Mucosa of descending colon (tissue), 3 donors: ENCODE measurements around the gene ERH. TPM values are rescaled to one million over a fixed set of nuclear protein-coding genes. Genes with fewer than 3 reads are reported as not detected.
A peak's percentile ranks its signal among the peaks of the same experiment; 100 is the strongest.

Source experiments
- ATAC-seq: fragments of 200-7000 bp; cut with Tn5 transposase; one replicate; pipeline ENCODE4 v1.9.1; 2020; ENCODE audit warnings: mild to moderate bottlenecking, moderate library complexity
- DNase-seq, 3 donors: peaks; one replicate each; pipeline ENCODE4 v3.0.0-alpha.2; 2020
- H3K36me3 ChIP-seq: fragments of 200-600 bp; one replicate; pipeline ENCODE4 v1.8.0; 2021; ENCODE audit warnings: low read depth, mild to moderate bottlenecking
- H3K4me1 ChIP-seq: fragments of 200-600 bp; one replicate; pipeline ENCODE4 v1.8.0; 2021; ENCODE audit warnings: low read depth, mild to moderate bottlenecking
- H3K4me3 ChIP-seq: fragments of 200-600 bp; one replicate; pipeline ENCODE4 v1.8.0; 2021; ENCODE audit warnings: mild to moderate bottlenecking
- H3K9me3 ChIP-seq: fragments of 200-600 bp; one replicate; pipeline ENCODE4 v1.8.0; 2021; ENCODE audit warnings: mild to moderate bottlenecking
- intact Hi-C, 2 donors: fragments of 100-400 bp; cut with DNase I in 1 of 2; cut with micrococcal nuclease in 1 of 2; formaldehyde crosslinking; loops; one replicate each; pipeline versions ENCODE4 v1.11.0 to v1.11.1; 2022; cut with DNase I, micrococcal nuclease
- total RNA-seq, 3 donors: library from RNA; stranded (reverse); fragmentation: NEBNext Ultra II Directional in 2 of 3; extraction: Animal tissue kit (Norgen Biotek cat#: 25700) in 2 of 3; gene quantifications; one replicate each; pipeline versions ENCODE4 v1.2.1 to v1.2.4, GENCODE V29; 2021 to 2023
- TF ChIP-seq, protein P1 (sequence below): fragments of 200-600 bp; IDR thresholded peaks from one replicate; pipeline ENCODE4 v1.8.0; 2022; ENCODE audit warnings: antibody characterized with exemption, mild to moderate bottlenecking
- donor health status: DM: no; HTN: no; CAD: no; lungs with moderate emphysema.
- donor health status: DM: no; HTN: no; CAD: no.
- donor health status: DM: no; HTN: yes; CAD: no.

Gene ERH
- total RNA-seq, 3 donors from 2014 or later, result 107 to 144 (median 125) TPM

- intact Hi-C loops, result no loop called here
- TF ChIP-seq, protein P1, sequence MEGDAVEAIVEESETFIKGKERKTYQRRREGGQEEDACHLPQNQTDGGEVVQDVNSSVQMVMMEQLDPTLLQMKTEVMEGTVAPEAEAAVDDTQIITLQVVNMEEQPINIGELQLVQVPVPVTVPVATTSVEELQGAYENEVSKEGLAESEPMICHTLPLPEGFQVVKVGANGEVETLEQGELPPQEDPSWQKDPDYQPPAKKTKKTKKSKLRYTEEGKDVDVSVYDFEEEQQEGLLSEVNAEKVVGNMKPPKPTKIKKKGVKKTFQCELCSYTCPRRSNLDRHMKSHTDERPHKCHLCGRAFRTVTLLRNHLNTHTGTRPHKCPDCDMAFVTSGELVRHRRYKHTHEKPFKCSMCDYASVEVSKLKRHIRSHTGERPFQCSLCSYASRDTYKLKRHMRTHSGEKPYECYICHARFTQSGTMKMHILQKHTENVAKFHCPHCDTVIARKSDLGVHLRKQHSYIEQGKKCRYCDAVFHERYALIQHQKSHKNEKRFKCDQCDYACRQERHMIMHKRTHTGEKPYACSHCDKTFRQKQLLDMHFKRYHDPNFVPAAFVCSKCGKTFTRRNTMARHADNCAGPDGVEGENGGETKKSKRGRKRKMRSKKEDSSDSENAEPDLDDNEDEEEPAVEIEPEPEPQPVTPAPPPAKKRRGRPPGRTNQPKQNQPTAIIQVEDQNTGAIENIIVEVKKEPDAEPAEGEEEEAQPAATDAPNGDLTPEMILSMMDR, result no peak
- Histone ChIP-seq H3K4me1 (no peaks in the 10 kb centered on the region), H3K9me3 (no peaks in the 10 kb centered on the region), H3K36me3 (no peaks in the 10 kb centered on the region), H3K4me3 (no peak overlapping the region)
- DNase-seq (no peak), ATAC-seq (no peak)
Measured at GRCh38 chr14:69430306-69430939, 32.3 kb upstream of the ERH start.

GRCh38 chr14:69429643-69430042, 31.5 kb upstream of the ERH start:
- no peak for ATAC-seq
- H3K4me1 ChIP-seq, result no peaks in the 10 kb centered on the region
- intact Hi-C loops, result no loop called here
- no peak overlapping the region for H3K4me3 ChIP-seq
- TF ChIP-seq, protein P1, result no peak
- H3K9me3 ChIP-seq, result no peaks in the 10 kb centered on the region
- H3K36me3 ChIP-seq, result no peaks in the 10 kb centered on the region
- no peak for DNase-seq

DNA sequence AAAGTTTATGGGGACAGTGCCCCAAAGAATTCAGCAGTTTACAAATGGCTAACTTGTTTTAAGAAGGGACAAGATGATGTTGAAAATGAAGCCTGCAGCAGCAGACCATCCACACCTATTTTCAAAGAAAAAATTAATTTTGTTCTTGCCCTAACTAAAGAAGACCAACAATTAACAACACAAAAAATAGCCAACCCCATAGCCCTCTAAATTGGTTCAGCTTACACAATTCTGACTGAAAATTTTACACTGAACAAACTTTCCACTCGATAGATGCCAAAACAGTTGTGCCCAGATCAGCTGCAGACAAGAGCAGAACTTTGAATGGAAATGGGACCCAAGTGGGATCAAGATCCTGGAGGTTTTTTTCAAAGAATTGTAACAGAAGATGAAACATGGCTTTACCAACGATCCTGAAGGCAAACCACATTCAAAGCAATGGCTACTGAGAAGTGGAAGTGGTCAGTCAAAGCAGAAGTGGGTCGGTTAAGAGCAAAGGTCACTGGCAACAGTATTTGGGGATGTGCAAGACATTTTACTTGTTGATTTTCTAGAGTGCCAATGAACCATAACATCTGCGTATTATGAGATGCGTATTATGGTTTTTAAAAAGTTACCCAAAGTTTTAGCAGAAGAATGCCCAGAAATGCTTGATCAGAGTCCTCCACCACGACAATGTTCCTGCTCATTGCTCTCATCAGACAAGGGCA, 30.3 kb upstream of the ERH start:
- TF ChIP-seq, protein P1, result no peak
- H3K36me3 ChIP-seq, result no peaks in the 10 kb centered on the region
- no peak for ATAC-seq

GRCh38 chr14:69427596-69427995, 29.5 kb upstream of the ERH start:
- no peaks in the 10 kb centered on the region for H3K36me3 ChIP-seq
- TF ChIP-seq, protein P1, result no peak
- H3K9me3 ChIP-seq, result no peaks in the 10 kb centered on the region
- H3K4me1 ChIP-seq, result no peaks in the 10 kb centered on the region
- no peak for DNase-seq
- H3K4me3 ChIP-seq, result no peak overlapping the region
- no peak for ATAC-seq
- intact Hi-C loops, result no loop called here

More for the DNA sequence above, 30.3 kb upstream of the ERH start:
- peak in 1 of 3 donors; percentile 9 for DNase-seq
- intact Hi-C loops, result no loop called here
- H3K9me3 ChIP-seq, result no peaks in the 10 kb centered on the region
- no peaks in the 10 kb centered on the region for H3K4me1 ChIP-seq
- H3K4me3 ChIP-seq, result no peak overlapping the region

DNA sequence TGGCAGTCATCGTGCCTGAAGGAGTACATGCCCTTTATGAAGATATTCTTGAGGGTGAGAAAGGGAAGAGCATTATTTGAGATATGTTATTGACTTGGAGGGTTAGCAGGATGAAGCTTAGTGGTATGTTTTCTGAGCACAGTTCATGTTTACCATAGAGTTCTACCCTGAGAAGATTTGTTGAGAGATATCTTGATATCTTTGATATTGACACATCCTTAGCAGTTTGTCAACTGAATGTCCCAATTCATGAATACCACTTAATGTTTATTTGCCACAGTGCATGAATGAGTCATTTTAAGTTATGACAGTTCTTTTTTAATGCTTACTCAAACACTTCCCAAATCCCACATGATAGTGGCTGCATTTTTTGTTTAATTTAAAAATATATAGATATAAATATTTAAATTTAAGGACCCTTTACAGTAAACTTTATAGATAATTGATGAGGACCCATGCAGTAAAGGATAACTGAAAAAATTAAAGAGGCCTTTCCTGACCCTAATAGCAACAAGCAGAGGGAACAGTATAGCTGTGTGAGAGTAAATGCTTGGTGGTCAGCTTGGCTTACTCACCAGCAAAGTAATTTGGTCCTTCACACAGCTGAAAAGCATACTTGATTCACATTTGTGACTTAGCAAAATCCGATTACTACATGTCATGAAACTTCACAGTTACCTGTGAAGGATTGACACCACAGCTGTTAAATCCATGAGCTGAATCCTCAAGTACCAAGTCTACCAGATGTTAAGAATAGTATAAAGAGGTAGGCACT, 26.2 kb upstream of the ERH start:
- no peaks in the 10 kb centered on the region for H3K4me1 ChIP-seq
- no peak overlapping the region for H3K4me3 ChIP-seq
- intact Hi-C loops, result no loop called here
- no peak for DNase-seq
- TF ChIP-seq, protein P1, result no peak
- no peak for ATAC-seq
- no peaks in the 10 kb centered on the region for H3K36me3 ChIP-seq
- H3K9me3 ChIP-seq, result no peaks in the 10 kb centered on the region
